H54 (cell line): ENCODE data around the gene TPD52L1.

Source experiments
- DNase-seq: peaks from one replicate; pipeline ENCODE4 v3.0.0; 2011; ENCODE audit warnings: low spot score, mixed read lengths; ENCODE audit not compliant: insufficient read length
- FAIRE-seq: peaks from 3 replicates; lab custom pipeline; 2011; peaks lifted over from hg19 to GRCh38; lab: Jason Lieb, UNC
- POLR2A ChIP-seq: IDR thresholded peaks from 2 replicates; pipeline ENCODE4 v1.6.1; 2011; ENCODE audit warnings: low read depth, mild to moderate bottlenecking, low read length

TPD52L1 gene

DNA sequence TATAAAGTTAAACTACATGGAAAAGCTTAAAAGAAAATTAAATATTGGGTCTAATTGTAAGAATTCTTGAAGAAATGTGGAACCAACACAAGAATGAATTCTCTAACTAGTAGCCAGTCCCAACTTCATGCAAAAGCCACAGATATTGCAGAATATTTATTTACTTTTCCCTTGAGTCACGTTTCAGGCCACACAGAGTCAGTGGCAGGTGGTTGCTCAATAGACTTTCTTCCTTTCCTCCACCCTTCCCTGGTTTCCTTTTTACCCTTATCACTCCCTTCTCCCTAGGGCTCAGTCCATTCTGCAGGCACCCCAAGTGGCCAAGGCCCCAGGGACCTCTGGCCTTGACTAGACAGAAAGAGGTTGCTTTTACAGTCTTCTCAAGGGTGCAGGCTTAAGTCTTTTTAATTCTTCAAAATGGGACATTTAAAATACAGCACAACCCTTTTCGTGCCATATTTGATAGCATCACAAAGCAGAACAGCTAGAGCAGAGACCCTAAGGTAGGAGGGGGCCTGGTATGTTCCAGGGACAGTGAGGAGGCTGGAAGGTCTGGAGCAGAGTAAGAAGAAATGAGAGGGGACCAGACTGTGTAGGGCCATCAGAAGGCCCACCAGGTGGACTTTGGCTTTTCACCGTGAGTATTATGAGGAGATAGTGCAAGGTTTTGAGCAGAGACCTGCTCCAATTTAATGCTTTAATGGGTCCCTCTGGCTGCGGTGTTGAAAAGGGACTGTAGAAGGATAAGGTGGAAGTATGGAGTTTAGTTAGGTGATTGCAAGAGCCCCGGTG is 83.2 kb downstream of the TPD52L1 start:
- TF ChIP-seq POLR2A: no peak
- DNase-seq: no peak
- FAIRE-seq: no peak

DNA sequence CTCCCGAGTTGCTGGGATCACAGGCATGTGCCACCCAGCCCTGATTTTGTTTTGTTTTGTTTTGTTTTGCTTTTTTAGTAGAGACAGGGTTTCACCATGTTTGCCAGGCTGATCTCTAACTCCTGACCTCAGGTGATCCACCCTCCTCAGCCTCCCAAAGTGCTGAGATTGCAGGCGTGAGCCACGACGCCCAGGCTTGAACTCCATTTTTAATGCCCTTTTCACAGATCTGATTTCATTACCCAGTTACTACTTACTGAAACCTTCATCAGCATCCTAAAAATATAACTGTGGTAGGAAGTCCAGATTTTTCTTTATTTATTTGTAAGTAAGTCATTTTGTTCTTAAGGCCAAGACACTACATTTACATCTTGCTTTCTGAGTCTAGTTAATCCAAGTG is 84.2 kb downstream of the TPD52L1 start:
- DNase-seq (no peak), FAIRE-seq (no peak)
- no peak for TF ChIP-seq POLR2A

DNA sequence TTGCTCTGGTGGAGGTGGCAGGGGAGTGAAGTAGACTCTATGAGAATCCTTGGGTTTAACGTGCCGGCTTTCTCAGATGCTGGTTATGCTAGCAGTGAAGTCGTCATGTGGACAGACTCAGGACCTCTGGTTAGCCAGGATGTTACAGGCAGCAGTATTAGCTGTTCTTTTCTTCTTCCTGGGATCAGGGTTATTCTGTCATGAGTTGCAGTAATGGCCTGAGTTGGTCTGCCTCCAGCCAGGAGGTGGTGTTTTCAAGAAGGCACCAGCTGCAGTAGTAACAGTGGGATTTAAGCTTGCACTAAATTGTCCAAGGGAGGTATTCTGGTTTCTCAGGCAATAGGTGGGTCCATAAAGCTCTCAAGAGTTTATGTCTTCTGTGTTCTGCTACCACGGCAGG is 91.5 kb downstream of the TPD52L1 start:
- no peak for FAIRE-seq
- TF ChIP-seq POLR2A: no peak
- no peak for DNase-seq

DNA sequence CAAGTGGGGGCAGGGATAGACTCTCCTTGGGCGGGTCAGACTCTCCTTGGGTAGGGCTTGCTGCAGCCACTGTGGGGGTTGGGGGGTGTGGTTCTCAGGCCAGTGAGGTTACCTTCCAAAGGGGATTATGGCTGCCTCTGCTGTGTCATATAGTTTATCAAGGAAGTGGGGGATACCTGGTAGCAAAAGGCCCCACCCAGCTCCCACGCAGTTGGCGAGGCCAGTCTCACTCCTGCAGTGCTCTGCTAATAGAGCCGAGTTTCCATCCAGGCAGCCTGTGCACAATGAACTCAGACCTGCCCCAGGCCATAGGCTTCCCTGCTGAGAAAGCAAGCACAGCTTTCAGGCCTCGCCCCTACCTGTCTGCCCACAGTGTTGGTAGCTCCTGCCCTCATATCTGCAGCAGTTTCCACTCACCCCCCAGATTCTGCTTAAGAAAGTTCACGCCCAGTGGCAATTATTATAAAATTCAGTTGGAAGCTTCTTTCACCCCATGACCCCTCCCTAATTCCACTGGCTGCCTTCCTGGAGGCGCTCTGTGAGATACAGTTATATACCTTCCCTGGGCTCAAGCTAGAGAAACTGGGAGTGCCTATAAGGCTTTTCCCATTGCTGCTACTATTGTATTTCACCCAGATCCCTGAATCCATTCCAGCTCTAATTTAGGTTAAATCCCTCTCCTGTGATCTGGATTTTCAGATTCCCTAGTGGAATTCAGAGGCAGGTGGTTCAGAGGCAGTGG is 92.1 kb downstream of the TPD52L1 start:
- TF ChIP-seq POLR2A: no peak
- FAIRE-seq: no peak
- no peak for DNase-seq

DNA sequence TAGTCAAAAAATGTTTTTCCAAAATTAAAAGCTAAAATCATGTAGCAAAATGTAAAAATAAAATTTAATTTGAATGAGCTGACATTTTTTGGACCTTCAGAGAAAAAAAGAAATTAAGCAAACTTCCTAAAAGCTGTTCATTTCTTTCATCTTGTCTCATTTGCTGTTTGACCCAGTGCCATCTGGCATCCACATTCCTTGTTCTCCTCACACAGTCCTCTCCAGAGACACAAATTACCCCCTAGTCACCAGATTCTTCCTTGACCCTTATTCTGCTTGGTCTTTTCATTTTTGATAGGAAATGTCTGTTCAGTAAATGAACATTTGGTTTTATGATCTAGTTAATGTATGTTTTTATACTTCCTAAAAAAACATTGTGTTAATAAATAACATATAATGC is 93.0 kb downstream of the TPD52L1 start:
- no peak for TF ChIP-seq POLR2A
- no peak for DNase-seq
- no peak for FAIRE-seq

DNA sequence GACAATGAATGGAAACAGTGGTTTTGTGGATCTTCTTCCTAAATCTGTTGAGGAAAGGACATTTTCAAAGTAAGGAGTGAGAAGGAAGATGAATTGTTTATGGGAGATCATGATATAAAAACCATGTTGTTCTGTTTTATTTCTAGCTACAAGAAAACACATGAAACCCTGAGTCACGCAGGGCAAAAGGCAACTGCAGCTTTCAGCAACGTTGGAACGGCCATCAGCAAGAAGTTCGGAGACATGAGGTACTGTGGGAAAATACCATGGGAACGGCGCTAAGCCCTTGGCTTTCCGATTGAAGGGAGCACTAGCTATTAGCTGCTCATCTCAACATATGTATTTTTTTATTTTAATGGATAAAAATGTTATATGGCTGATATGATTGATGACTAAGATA is 94.6 kb downstream of the TPD52L1 start:
- DNase-seq: no peak
- no peak for TF ChIP-seq POLR2A
- no peak for FAIRE-seq

DNA sequence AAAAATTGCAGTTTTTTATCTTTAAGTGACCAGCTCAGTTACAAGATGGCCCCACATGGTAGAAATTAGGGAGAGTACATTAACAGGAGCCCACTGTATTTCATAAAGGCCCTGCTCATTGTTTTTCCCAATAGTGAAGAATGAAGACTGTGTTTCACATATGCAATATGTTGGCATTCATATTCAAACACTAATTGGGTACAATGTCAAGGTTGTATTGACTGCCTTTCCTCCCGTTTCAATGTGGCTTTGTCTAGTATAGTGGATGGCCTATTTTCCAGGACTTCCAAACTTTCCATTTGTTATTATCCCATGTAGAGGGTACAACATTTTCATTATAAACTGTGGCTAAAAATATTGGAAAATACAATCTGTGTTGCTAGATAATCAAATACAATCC is 96.9 kb downstream of the TPD52L1 start:
- DNase-seq (no peak), FAIRE-seq (no peak)
- TF ChIP-seq POLR2A: no peak

DNA sequence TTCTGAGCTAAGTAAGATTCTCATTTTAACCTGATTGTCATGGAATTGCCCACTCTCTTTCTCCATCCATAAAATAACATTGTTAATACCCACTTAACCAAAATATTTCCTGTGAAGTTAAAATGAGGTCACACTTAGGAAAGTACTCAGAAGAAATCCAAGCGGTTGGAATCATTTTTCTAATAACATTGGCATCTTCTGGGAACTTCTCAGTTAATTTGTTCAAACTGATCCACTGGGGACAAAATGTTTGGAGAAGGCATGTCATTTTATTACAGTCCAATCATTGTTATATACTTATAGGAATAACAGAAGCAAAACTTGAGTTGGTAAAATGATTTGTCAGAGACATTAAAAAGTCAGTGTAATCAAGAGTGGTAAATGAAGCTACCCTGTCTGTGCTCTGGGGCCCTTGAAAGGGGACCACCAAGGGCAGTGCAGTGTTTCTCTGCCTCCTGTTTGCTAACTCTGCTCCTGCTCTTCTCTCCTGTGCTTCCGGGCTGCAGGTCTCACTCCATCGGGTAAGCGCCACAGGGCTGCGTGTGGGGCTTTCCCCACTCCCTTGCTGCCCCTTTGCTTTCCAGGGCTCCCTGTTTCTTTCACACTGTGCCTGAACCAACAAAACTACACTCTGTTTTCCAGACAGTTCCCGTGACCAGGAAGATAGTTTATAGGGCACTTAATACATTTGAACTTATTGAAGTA is 98.1 kb downstream of the TPD52L1 start:
- DNase-seq (no peak), FAIRE-seq (no peak)
- TF ChIP-seq POLR2A: no peak

DNA sequence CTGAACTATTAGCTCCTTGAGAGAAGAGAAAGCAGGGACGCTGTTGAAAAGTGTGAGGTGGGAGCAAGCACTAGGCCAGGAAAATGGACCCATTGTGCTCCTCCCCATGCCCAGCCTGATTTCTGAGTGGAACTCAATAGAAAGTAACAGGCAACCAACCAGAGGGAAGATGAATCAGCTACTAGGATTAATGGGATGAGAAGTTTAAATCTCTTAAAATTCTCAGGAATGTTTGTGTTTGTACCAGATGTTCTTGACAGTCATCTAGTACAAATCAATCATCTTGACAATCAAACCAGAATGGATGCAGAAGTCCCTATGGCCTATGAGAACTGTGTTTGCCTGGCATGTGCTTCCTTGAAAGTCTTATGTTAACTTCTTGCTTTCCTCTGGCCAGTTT is 99.3 kb downstream of the TPD52L1 start:
- FAIRE-seq (no peak), DNase-seq (no peak)
- no peak for TF ChIP-seq POLR2A

DNA sequence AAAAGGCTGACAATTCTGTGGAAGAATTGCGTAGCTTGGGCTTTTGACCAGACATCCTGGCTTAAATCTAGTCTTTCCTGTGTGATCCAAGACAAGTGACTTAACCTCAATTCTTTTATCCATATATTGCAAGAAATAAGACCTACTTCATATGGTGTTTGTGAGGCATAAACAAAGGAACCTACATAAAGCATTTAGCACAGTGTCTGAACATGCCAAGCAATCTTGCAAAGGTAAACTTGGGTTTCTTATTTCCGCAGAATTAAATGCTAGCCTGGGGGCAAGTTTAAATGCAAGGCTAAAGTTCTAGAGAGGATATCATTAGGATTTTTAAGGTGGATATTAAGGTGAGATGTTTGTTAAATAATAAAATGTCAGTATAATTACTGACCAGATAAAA is 100.3 kb downstream of the TPD52L1 start:
- no peak for TF ChIP-seq POLR2A
- DNase-seq: no peak
- no peak for FAIRE-seq

DNA sequence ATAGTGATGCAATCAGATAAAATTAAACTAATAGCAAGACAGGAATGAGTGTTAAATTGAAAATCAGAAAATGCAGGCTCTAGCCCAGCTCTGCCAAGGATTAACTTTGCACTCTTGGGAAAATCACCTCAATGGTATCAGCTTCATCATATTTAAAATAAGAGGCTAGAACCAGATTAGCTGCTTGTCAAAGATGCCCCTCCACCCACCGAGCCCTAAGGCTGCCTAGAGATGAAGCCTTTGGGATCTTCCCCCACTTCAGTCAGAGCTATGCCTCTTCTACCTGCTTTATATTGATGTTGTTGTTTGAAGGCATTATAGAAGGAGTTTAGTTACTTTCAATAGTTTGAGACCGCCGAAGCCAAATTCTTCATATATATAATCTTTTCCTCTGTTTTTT is 100.7 kb downstream of the TPD52L1 start:
- DNase-seq: no peak
- no peak for TF ChIP-seq POLR2A
- FAIRE-seq: no peak

DNA sequence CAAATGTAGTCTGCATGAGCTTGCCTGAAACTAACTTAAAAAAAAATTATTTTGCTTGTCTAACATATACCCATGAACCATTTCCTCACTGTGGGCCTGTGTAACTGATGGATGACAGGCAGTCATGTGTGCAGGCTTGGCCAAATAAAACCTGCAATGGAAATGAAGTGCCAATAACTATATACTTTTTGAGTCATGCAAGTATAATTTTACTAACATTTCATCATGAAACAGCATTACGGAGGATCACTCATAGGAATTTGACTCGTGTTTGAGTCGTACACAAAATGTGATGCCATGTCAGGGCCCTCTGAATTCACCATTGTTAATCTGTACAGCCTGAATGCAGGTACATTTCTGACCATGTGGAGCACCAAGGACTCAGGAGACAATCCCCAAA is 101.6 kb downstream of the TPD52L1 start:
- FAIRE-seq: no peak
- no peak for DNase-seq
- no peak for TF ChIP-seq POLR2A

DNA sequence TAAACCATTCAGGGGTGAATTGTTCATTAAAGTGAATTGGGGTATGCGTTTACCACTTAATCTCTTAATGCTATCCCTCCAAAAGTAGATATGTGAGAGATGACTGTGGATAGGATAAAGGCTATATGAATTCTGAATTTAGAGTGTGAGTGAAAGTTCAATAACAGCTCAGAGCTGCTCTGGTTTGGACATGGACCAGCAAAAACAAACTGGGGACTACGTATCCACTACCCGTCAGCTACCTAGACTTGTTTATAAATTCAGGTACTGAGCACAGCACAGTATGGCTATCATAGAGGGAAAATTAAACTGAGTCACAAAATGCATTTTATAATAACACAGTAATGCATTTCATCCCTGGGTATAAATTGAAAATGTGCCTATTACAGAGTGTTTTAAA is 103.8 kb downstream of the TPD52L1 start:
- no peak for TF ChIP-seq POLR2A

DNA sequence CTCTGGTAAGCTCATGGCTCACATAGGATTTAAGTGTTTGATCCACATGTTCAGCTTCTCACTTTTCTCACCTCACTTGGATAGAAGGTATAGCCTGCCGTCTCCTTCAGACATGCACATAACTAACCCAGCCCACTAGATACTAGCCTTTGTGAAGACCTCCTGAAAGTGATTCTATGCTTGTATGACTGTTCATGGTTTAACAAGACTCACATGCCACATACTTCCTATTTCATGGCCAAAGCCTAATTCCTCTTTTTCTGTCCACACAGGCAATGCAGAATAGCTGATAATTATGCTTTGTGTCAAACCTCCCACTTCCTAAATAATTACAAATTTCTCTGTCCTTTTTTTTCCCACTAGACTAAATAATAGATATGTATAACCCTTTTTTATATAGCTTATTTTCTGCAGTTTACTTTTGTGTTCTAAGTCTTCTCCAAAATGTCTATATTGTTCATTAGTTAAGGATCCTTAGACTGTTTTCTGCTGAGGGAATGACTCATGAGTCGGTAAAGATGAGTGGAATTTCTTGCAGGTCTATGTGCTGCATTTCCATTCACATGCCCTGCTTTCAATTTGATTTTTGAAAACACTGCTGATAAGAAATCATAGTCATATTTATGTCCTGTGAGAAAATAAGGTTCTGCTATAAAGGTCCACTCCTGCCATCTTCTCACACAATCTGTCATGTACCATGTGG is 105.2 kb downstream of the TPD52L1 start:
- no peak for DNase-seq
- no peak for TF ChIP-seq POLR2A
- FAIRE-seq: no peak

More for the DNA sequence above, 103.8 kb downstream of the TPD52L1 start:
- no peak for DNase-seq
- no peak for FAIRE-seq

DNA sequence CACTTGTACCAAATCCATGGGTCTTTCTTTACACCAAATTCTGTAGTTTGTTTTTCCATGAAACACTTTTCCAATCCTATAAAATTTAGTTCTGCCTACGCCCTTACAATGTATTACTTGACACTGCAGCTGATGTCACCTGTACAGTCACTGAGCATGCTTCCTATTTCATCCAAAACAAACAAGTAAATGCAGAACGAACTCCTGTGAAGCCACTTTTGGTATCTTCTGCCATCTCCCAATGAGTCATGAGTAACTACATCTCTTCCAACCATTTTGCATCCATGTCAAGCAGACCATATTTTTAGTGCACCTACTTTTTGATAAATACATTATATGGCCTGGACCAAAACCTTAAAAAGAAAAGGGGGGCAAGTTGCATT is 105.8 kb downstream of the TPD52L1 start:
- DNase-seq: no peak
- no peak for TF ChIP-seq POLR2A
- no peak for FAIRE-seq
